Psoas muscle (tissue), 8 donors: Measurements from ENCODE around the gene UCK2. TPM values are rescaled to one million over a fixed set of nuclear protein-coding genes. Genes with fewer than 3 reads are reported as not detected.

Source experiments
- ATAC-seq, 4 donors: fragments of 200-7000 bp; cut with Tn5 transposase; one replicate each; pipeline ENCODE4 v1.9.1; 2020; ENCODE audit warnings: moderate library complexity in 3 of 4, mild to moderate bottlenecking in 2 of 4
- DNase-seq, 2 donors: peaks; one replicate each; pipeline ENCODE4 v3.0.0-alpha.2; 2020
- H3K27ac ChIP-seq: fragments of 200-600 bp; one replicate; pipeline ENCODE4 v1.8.0; 2022
- H3K27me3 ChIP-seq, 3 donors: fragments of 200-600 bp in 1 of 3; one replicate each; pipeline versions ENCODE4 v1.6.1 to v1.8.0; 2013 to 2022; ENCODE audit warnings: low read length in 2 of 3, mild to moderate bottlenecking in 2 of 3, moderate library complexity in 1 of 3; ENCODE audit not compliant: insufficient read depth in 3 of 3
- H3K36me3 ChIP-seq, 2 donors: fragments of 200-600 bp in 1 of 2; one replicate each; pipeline versions ENCODE4 v1.6.1 to v1.8.0; 2013 to 2022; ENCODE audit warnings: low read depth in 1 of 2, mild to moderate bottlenecking in 1 of 2, moderate library complexity in 1 of 2; ENCODE audit not compliant: insufficient read depth in 1 of 2
- H3K4me1 ChIP-seq: fragments of 200-600 bp; one replicate; pipeline ENCODE4 v1.8.0; 2022
- H3K4me3 ChIP-seq: fragments of 200-600 bp; one replicate; pipeline ENCODE4 v1.8.0; 2022; ENCODE audit warnings: mild to moderate bottlenecking
- H3K9me3 ChIP-seq: fragments of 200-600 bp; one replicate; pipeline ENCODE4 v1.8.0; 2022
- CTCF ChIP-seq: fragments of 200-600 bp; IDR thresholded peaks from one replicate; pipeline ENCODE4 v1.8.0; 2022; ENCODE audit warnings: antibody characterized with exemption
- WGBS, 3 donors: extraction: QIAGEN DNeasy Blood & Tissue Kit; methylation state at CpG; one replicate each; pipeline versions ENCODE4 v1.1.6 to v1.1.7; 2013; 5-methylcytosine and 5-hydroxymethylcytosine counted together
- intact Hi-C, 2 donors: fragments of 100-400 bp; cut with DNase I; formaldehyde crosslinking; loops; one replicate each; pipeline versions ENCODE4 v1.11.0 to v1.14.2; 2022
- polyA plus RNA-seq, 3 donors: library from polyadenylated mRNA; stranded (reverse); fragments of 200-250 nt; gene quantifications; one replicate each; pipeline ENCODE4 v1.2.3, GENCODE V29; 2013
- total RNA-seq, 4 donors: library from RNA; stranded (reverse); fragmentation: NEBNext Ultra II Directional in 2 of 4; extraction: Animal tissue kit (Norgen Biotek cat#: 25700) in 2 of 4; gene quantifications; one replicate each; pipeline versions ENCODE4 v1.2.1 to v1.2.4, GENCODE V29; 2021 to 2023
- donor health status: healthy with polysubstance abuse.
- donor health status: DM: no; HTN: no; CAD: no; lungs with moderate emphysema.
- donor health status: Bipolar disorder and iron deficiency.
- donor health status: healthy.
- donor health status: DM: yes; HTN: yes; CAD: no.
- donor health status: DM: no; HTN: no; CAD: no.
- donor health status: DM: no; HTN: no; CAD: no.
- donor health status: DM: yes; HTN: yes; CAD: no.

Gene UCK2
- total and polyA plus RNA-seq, 7 donors = 14.6 to 273 (median 25.1) TPM

GRCh38 chr1:165928075-165928731 is 100.8 kb downstream of the UCK2 start:
- TF ChIP-seq CTCF = peak; percentile 64

GRCh38 chr1:165930961-165931360 is 103.5 kb downstream of the UCK2 start:
- Histone ChIP-seq H3K4me1 (no peaks in the 10 kb centered on the region), H3K4me3 (no peak overlapping the region), H3K27me3 (no peaks in the 10 kb centered on the region), H3K36me3 (no peaks in the 10 kb centered on the region), H3K9me3 (no peaks in the 10 kb centered on the region), H3K27ac (no peak overlapping the region)
- no peak for ATAC-seq
- intact Hi-C loops = loop anchor here in 1 of 2 donors (10.0 kb wide), 1 partner anchor 234 kb away; the partner anchor contains the start of gene FAM78B
- no peak for DNase-seq
- WGBS, 3 donors = 88 to 95% (median 92%) methylated on average over 1 of the region's 1 CpG
- no peak for TF ChIP-seq CTCF

More at GRCh38 chr1:165928075-165928731, 100.8 kb downstream of the UCK2 start:
- H3K4me1 ChIP-seq = no peaks in the 10 kb centered on the region
- H3K9me3 ChIP-seq = no peaks in the 10 kb centered on the region
- DNase-seq (no peak), ATAC-seq (peak; percentile 55 to 84 (median 68))
- WGBS, 3 donors = 65 to 67% (median 65%) methylated on average over 10 of the region's 10 CpGs
- no peak overlapping the region for H3K27ac ChIP-seq
- H3K27me3 ChIP-seq = no peaks in the 10 kb centered on the region
- intact Hi-C loops = loop anchor here (2.0 to 10.0 kb wide), 3 partner anchors 237 to 554 kb away; partner anchors contain the start of gene FAM78B (in 1 of the 2)
- no peak overlapping the region for H3K4me3 ChIP-seq
- H3K36me3 ChIP-seq = no peaks in the 10 kb centered on the region

- Histone ChIP-seq H3K9me3 (no peaks in the 10 kb centered on the region), H3K4me1 (no peaks in the 10 kb centered on the region), H3K4me3 (no peak overlapping the region), H3K27me3 (no peaks in the 10 kb centered on the region), H3K27ac (no peak overlapping the region), H3K36me3 (no peaks in the 10 kb centered on the region)
- intact Hi-C loops = loop anchor here in 1 of 2 donors (10.0 kb wide), 1 partner anchor 231 kb away; the partner anchor contains the start of gene FAM78B
- DNase-seq = no peak
- 76 to 84% (median 77%) methylated on average over 9 of the region's 9 CpGs for WGBS, 3 donors
- TF ChIP-seq CTCF = no peak
- ATAC-seq = no peak
Observed at GRCh38 chr1:165933446-165934170, 106.2 kb downstream of the UCK2 start.

GRCh38 chr1:165936542-165936941 is 109.1 kb downstream of the UCK2 start:
- Histone ChIP-seq H3K36me3 (no peaks in the 10 kb centered on the region), H3K4me1 (no peaks in the 10 kb centered on the region), H3K27me3 (no peaks in the 10 kb centered on the region), H3K4me3 (no peak overlapping the region), H3K27ac (no peak overlapping the region), H3K9me3 (no peaks in the 10 kb centered on the region)
- no peak for DNase-seq
- no peak for TF ChIP-seq CTCF
- WGBS, 3 donors = 87% methylated on average over 5 of the region's 5 CpGs
- no peak for ATAC-seq
- intact Hi-C loops = loop anchor here in 1 of 2 donors (10.0 kb wide), 1 partner anchor 228 kb away; the partner anchor contains the start of gene FAM78B
